SK-N-SH treated with all-trans-retinoic acid at 6 μM for 48 hours (cell line): ENCODE results near the gene PIK3AP1.

Source experiments
- ATAC-seq: fragments of 200-7000 bp; cut with Tn5 transposase; 3 replicates; pipeline ENCODE4 v1.9.1; 2020; ENCODE audit warnings: mild to moderate bottlenecking, moderate library complexity
- ARNTL ChIP-seq: fragments of 450-650 bp; formaldehyde crosslinking; IDR thresholded peaks from 2 replicates; pipeline ENCODE4 v1.5.0; 2020; ENCODE audit warnings: low read depth, mild to moderate bottlenecking, moderate library complexity, borderline replicate concordance
- BACH2 ChIP-seq: fragments of 250-450 bp; sonication (Bioruptor Pico); IDR thresholded peaks from 2 replicates; pipeline ENCODE4 v1.9.0; 2021; ENCODE audit warnings: mild to moderate bottlenecking, borderline replicate concordance
- CREB5 ChIP-seq: fragments of 250-450 bp; sonication (Bioruptor Pico); IDR thresholded peaks from 2 replicates; pipeline ENCODE4 v1.5.1; 2020; ENCODE audit warnings: low read depth, mild to moderate bottlenecking, moderate library complexity
- CSDC2 ChIP-seq: fragments of 250-450 bp; sonication (Bioruptor Pico); IDR thresholded peaks from 2 replicates; pipeline ENCODE4 v1.5.0; 2020; ENCODE audit warnings: mild to moderate bottlenecking, moderate library complexity
- CSRNP3 ChIP-seq: fragments of 250-450 bp; sonication (Bioruptor Pico); IDR thresholded peaks from 2 replicates; pipeline ENCODE4 v1.5.1; 2021; ENCODE audit warnings: mild to moderate bottlenecking, moderate library complexity
- ESRRG ChIP-seq: fragments of 250-450 bp; sonication (Bioruptor Pico); IDR thresholded peaks from 2 replicates; pipeline ENCODE4 v1.6.1; 2021; ENCODE audit warnings: mild to moderate bottlenecking
- GLIS3 ChIP-seq: fragments of 250-450 bp; sonication (Bioruptor Pico); IDR thresholded peaks from 2 replicates; pipeline ENCODE4 v1.5.0; 2020; ENCODE audit warnings: mild to moderate bottlenecking, moderate library complexity
- ISL1 ChIP-seq: fragments of 250-450 bp; sonication (Bioruptor Pico); IDR thresholded peaks from 2 replicates; pipeline ENCODE4 v2.1.2; 2022; ENCODE audit warnings: mild to moderate bottlenecking, moderate library complexity
- PATZ1 ChIP-seq: fragments of 250-450 bp; sonication (Bioruptor Pico); IDR thresholded peaks from 2 replicates; pipeline ENCODE4 v1.8.0; 2020; ENCODE audit warnings: mild to moderate bottlenecking, moderate library complexity, borderline replicate concordance
- POU6F1 ChIP-seq: fragments of 250-450 bp; sonication (Bioruptor Pico); IDR thresholded peaks from 2 replicates; pipeline ENCODE4 v1.8.0; 2021; ENCODE audit warnings: low read depth, mild to moderate bottlenecking, moderate library complexity, borderline replicate concordance
- PPARA ChIP-seq: fragments of 250-450 bp; sonication (Bioruptor Pico); IDR thresholded peaks from 2 replicates; pipeline ENCODE4 v1.5.0; 2020; ENCODE audit warnings: mild to moderate bottlenecking, borderline replicate concordance
- SNAI2 ChIP-seq: fragments of 250-450 bp; sonication (Bioruptor Pico); IDR thresholded peaks from 2 replicates; pipeline ENCODE4 v1.5.0; 2020; ENCODE audit warnings: mild to moderate bottlenecking, moderate library complexity
- TCF4 ChIP-seq: fragments of 250-450 bp; sonication (Bioruptor Pico); IDR thresholded peaks from 2 replicates; pipeline ENCODE4 v1.8.0; 2021; ENCODE audit warnings: mild to moderate bottlenecking, moderate library complexity, borderline replicate concordance
- TOX ChIP-seq: fragments of 250-450 bp; sonication (Bioruptor Pico); IDR thresholded peaks from 2 replicates; pipeline ENCODE4 v1.8.0; 2021; ENCODE audit warnings: mild to moderate bottlenecking, moderate library complexity, borderline replicate concordance
- TSHZ2 ChIP-seq: fragments of 250-450 bp; sonication (Bioruptor Pico); IDR thresholded peaks from 2 replicates; pipeline ENCODE4 v1.5.0; 2020; ENCODE audit warnings: mild to moderate bottlenecking, moderate library complexity
- ZC3H10 ChIP-seq: fragments of 250-450 bp; sonication (Bioruptor Pico); IDR thresholded peaks from 2 replicates; pipeline ENCODE4 v1.5.1; 2021; ENCODE audit warnings: mild to moderate bottlenecking, moderate library complexity
- ZFP3 ChIP-seq: fragments of 250-450 bp; sonication (Bioruptor Pico); IDR thresholded peaks from 2 replicates; pipeline ENCODE4 v1.5.0; 2020; ENCODE audit warnings: mild to moderate bottlenecking, moderate library complexity
- ZFP30 ChIP-seq: fragments of 450-650 bp; formaldehyde crosslinking; IDR thresholded peaks from 2 replicates; pipeline ENCODE4 v1.5.0; 2022; ENCODE audit warnings: mild to moderate bottlenecking, moderate library complexity
- ZNF565 ChIP-seq: fragments of 450-650 bp; formaldehyde crosslinking; conservative IDR thresholded peaks from 2 replicates; pipeline ENCODE4 v1.5.0; 2020; ENCODE audit warnings: low read depth, mild to moderate bottlenecking, moderate library complexity
- ZNF70 ChIP-seq: fragments of 450-650 bp; formaldehyde crosslinking; IDR thresholded peaks from 2 replicates; pipeline ENCODE4 v1.5.0; 2020; ENCODE audit warnings: mild to moderate bottlenecking, moderate library complexity
- ZNF8 ChIP-seq: fragments of 450-650 bp; formaldehyde crosslinking; IDR thresholded peaks from 2 replicates; pipeline ENCODE4 v1.5.0; 2020; ENCODE audit warnings: mild to moderate bottlenecking, moderate library complexity

Gene PIK3AP1

GRCh38 chr10:96647466-96647865 lies 72.8 kb downstream of the PIK3AP1 start (continued):
- TF ChIP-seq POU6F1 = no peak

- no peak for ATAC-seq
- TF ChIP-seq ZNF8 (CRISPR knock-in tag) (no peak), CSDC2 (CRISPR knock-in tag) (no peak), TOX (CRISPR knock-in tag) (no peak), ZNF70 (no peak), POU6F1 (no peak), SNAI2 (no peak), PPARA (no peak), ZC3H10 (CRISPR knock-in tag) (no peak), BACH2 (CRISPR knock-in tag) (no peak), CSRNP3 (CRISPR knock-in tag) (no peak), ZFP3 (CRISPR knock-in tag) (no peak), TSHZ2 (CRISPR knock-in tag) (no peak), PATZ1 (no peak), ARNTL (no peak), ZFP30 (CRISPR knock-in tag) (no peak), ESRRG (CRISPR knock-in tag) (no peak), GLIS3 (CRISPR knock-in tag) (no peak), ISL1 (CRISPR knock-in tag) (no peak), ZNF565 (CRISPR knock-in tag) (no peak)
- TF ChIP-seq, all 23 proteins: peak for 0
These were observed 73.6 kb downstream of the PIK3AP1 start for GRCh38 chr10:96646751-96647166.

GRCh38 chr10:96646301-96646700 lies 74.0 kb downstream of the PIK3AP1 start:
- ATAC-seq = no peak
- no peak for TF ChIP-seq TOX (CRISPR knock-in tag)
- TF ChIP-seq CSRNP3 (CRISPR knock-in tag) = no peak
- TF ChIP-seq ZFP30 (CRISPR knock-in tag) = no peak
- TF ChIP-seq ZFP3 (CRISPR knock-in tag) = no peak
- no peak for TF ChIP-seq ZNF565 (CRISPR knock-in tag)
- no peak for TF ChIP-seq PATZ1
- no peak for TF ChIP-seq SNAI2
- no peak for TF ChIP-seq TSHZ2 (CRISPR knock-in tag)
- no peak for TF ChIP-seq BACH2 (CRISPR knock-in tag)
- no peak for TF ChIP-seq ZNF70
- no peak for TF ChIP-seq TCF4 (CRISPR knock-in tag)
- no peak for TF ChIP-seq CREB5 (CRISPR knock-in tag)
